Ammon's horn (tissue), 1 donor: ENCODE results near the gene HGD.
"Not testable (repeated sequence)": the region's sequence is repeated elsewhere in the genome, so short reads cannot be mapped to it uniquely, and the experiment has no call there.

Experiments
- DNase-seq: peaks from one replicate; pipeline ENCODE4 v3.0.0-alpha.2; 2016; ENCODE audit warnings: low spot score

Gene HGD

DNA sequence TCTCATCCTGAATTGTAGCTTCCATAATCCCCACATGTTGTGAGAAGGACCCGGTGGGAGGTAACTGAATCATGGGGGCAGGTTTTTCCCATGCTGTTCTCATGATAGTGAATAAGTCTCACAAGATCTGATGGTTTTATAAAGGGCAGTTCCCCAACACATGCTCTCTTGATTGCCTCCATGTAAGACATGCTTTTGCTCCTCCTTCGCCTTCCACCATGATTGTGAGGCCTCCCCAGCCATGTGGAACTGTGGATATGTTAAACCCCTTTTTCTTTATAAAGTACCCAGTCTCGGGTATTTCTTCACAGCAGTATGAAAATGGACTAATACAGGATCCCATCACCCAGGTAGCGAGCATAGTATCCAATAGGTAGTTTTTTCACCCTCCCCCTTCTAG, 43.2 kb downstream of the HGD start:
- not testable (repeated sequence) for DNase-seq

GRCh38 chr3:120637851-120638559, 44.0 kb downstream of the HGD start:
- DNase-seq, result no peak

GRCh38 chr3:120636795-120637401, 45.1 kb downstream of the HGD start:
- DNase-seq, result no peak

GRCh38 chr3:120634539-120634938, 47.5 kb downstream of the HGD start:
- no peak for DNase-seq

DNA sequence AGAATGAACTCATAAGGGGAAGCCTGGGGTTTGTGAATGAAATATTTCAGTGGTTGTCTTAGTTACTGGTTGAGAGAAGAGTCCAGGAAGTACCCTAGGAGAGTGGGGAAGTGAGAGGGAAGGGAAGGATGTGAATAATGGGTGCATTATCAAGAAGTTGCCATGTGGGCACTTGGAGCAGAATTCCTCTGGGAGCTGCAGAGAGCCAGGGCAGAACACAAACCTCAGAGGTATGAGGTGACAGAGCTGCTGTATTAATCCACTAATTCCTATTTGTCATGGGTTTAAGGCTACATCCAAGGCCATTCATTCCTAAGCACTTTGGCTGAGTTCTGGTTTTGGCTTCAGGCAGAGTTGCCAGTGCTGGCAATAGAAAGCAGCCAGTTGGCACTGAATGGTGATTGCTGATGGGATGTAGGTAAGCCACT, 56.9 kb downstream of the HGD start:
- no peak for DNase-seq

DNA sequence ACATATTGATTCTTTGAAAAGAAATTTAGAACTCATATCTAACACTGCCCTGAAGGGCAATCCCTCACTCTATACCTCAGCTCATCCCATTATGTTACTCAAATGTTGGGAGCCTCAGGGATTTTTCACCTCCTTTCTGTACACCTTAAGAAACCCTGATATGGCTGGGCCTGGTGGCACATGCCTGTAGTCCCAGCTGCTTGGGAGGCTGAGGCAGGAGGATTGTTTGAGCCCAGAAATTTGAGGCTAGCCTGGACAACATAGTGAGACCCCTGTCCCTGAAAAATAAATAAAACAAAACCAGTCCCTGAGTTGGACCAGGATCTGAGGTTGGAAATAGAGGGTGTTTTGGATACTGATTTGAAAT, 58.3 kb downstream of the HGD start:
- no peak for DNase-seq

DNA sequence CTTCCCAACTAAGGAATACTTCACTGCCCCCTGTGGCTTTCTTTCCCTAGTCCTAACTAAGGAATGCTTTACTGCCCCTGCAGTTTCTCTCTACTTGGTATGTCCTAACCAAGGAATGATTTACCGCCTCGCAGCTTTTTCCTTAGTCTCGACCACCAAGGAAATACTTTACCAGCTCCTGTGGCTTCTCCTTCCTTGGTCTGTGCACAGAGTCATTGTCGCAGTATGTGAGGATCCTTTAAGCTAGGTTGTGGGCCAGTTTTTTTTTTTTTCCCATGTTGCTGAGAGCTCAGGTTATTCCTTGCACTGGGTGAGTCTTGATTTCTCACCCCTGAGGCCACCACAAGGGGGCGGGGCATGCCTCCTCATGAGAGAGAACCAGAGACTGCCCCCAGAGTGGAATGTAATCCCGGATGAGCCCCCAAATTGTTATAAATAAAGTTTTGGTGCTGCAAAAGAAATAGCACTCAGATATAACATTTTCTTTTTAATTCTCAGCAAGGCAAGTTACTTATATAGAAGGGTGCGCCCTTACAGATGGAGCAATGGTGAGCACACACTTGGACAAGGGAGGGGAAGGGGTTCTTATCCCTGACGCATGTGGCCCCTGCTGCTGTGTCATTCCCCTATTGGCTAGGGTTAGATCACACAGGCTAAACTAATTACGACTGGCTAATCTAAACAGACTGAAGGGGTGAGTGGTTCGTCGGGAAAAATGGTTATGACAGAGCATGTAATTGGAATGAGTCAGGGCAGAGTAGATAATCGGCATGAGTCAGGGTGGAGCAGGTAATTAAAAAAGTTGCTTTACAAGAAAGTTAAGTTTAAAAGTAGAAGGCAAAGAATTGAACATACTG, 58.9 kb downstream of the HGD start:
- no peak for DNase-seq

- DNase-seq, result no peak
Observed at GRCh38 chr3:120622457-120622856, 59.6 kb downstream of the HGD start.

- not testable (repeated sequence) for DNase-seq
Observed at GRCh38 chr3:120616745-120617144, 65.3 kb downstream of the HGD start.

GRCh38 chr3:120615847-120616609, 66.0 kb downstream of the HGD start:
- DNase-seq, result peak; percentile 48

GRCh38 chr3:120614765-120615164, 67.3 kb downstream of the HGD start:
- no peak for DNase-seq

- no peak for DNase-seq
Observed at GRCh38 chr3:120608506-120608905, 73.5 kb downstream of the HGD start.

DNA sequence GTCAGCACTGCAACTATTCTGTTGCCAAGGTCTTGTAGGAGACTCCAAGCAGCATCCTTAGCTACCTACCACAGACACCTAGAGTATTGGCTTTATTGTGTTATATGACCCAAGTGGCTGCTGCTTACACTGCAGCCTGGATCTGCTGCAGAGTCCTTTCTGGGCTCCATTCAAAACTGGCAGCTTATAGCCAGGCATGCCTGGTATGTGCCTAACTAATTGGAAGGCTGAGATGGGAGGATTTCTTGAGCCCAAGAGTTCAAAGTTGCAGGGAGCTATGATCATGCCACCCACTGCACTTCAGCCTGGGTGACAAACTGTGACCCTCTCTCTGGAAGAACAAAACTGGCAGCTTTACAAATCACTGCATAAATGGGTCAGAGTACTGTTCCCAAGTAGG, 77.3 kb downstream of the HGD start:
- DNase-seq, result no peak

DNA sequence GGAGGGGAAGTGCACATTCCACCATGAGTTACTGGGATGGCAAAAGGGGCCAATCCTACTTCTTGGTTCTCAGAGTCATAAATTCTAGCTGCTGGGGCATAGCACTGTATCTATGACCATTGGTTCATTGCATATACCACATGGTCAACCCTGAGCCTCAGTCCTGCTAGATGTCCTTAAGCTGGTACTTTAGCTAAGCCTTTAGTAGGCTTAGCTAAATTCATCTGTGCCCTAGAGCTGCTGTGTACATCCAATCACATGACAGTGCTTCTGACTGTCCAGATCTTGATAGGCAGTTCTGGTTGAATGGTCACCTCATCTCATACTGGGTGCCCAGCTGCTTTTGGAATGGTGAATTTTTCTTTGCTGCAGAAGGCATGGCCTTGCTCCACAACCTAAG, 77.7 kb downstream of the HGD start:
- no peak for DNase-seq

GRCh38 chr3:120602682-120603081, 79.4 kb downstream of the HGD start:
- no peak for DNase-seq

- no peak for DNase-seq
Observed at GRCh38 chr3:120601554-120601953, 80.5 kb downstream of the HGD start.

GRCh38 chr3:120599211-120599610, 82.8 kb downstream of the HGD start:
- no peak for DNase-seq

GRCh38 chr3:120597445-120598049, 84.5 kb downstream of the HGD start:
- no peak for DNase-seq

GRCh38 chr3:120596853-120597223, 85.2 kb downstream of the HGD start:
- no peak for DNase-seq

GRCh38 chr3:120596116-120596852, 85.8 kb downstream of the HGD start, which contains the start of gene NDUFB4:
TSS of gene NDUFB4 (plus strand) at chr3:120596336. CDS start at chr3:120596360, 24 bp downstream.
- peak; percentile 99 for DNase-seq

DNA sequence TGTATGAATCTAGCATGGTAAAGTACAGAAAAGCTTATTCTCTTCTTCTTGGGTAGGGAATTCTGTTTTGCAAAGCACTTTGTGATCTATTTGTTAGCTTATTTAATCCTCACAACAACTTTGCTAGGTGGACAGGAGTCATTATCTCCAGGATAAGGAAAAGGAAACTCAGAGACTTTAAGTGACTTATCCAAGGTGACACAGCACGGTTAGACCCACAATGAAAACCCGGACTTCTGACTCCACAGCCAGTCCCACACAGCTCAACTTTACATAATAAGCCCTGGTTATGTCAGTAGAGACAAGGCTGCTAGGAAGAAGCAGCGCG, 86.3 kb downstream of the HGD start:
- no peak for DNase-seq
